D721Med (cell line): Measurements from ENCODE around the gene HES4.

ENCODE experiments used
- DNase-seq: peaks from one replicate; pipeline ENCODE4 v3.0.0; 2011; ENCODE audit warnings: low spot score; ENCODE audit not compliant: insufficient read length
- FAIRE-seq: peaks from 2 replicates; lab custom pipeline; 2011; peaks lifted over from hg19 to GRCh38; lab: Jason Lieb, UNC
- TF ChIP-seq, protein P1 (sequence below): IDR thresholded peaks from 2 replicates; pipeline ENCODE4 v1.5.1; 2012; ENCODE audit warnings: mild to moderate bottlenecking, control low read depth; ENCODE audit not compliant: insufficient read depth; ENCODE audit errors: missing control alignments

Gene HES4

GRCh38 chr1:950881-951280 is 49.0 kb downstream of the HES4 start:
- TF ChIP-seq, protein P1, sequence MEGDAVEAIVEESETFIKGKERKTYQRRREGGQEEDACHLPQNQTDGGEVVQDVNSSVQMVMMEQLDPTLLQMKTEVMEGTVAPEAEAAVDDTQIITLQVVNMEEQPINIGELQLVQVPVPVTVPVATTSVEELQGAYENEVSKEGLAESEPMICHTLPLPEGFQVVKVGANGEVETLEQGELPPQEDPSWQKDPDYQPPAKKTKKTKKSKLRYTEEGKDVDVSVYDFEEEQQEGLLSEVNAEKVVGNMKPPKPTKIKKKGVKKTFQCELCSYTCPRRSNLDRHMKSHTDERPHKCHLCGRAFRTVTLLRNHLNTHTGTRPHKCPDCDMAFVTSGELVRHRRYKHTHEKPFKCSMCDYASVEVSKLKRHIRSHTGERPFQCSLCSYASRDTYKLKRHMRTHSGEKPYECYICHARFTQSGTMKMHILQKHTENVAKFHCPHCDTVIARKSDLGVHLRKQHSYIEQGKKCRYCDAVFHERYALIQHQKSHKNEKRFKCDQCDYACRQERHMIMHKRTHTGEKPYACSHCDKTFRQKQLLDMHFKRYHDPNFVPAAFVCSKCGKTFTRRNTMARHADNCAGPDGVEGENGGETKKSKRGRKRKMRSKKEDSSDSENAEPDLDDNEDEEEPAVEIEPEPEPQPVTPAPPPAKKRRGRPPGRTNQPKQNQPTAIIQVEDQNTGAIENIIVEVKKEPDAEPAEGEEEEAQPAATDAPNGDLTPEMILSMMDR = no peak
- FAIRE-seq (no peak), DNase-seq (no peak)

- TF ChIP-seq, protein P1 = no peak
- FAIRE-seq (no peak), DNase-seq (no peak)
Observed at GRCh38 chr1:950268-950667, 49.6 kb downstream of the HES4 start.
